A549 treated with AZD2906 at 1 μM for 4 hours (cell line): Measurements from ENCODE around the gene PALB2. TPM values are rescaled to one million over a fixed set of nuclear protein-coding genes. Genes with fewer than 3 reads are reported as not detected.

Source experiments
- total RNA-seq: library from RNA; stranded (reverse); fragments of 200-300 nt; extraction: Qiagen RNA extraction; gene quantifications from 5 replicates; pipeline ENCODE4 v1.2.3, GENCODE V29; 2022

PALB2 gene
- total RNA-seq = 11.0 to 12.1 TPM (median 11.9 TPM) in 5 replicates

GRCh38 chr16:23640931-23641765, at the start of gene PALB2, which contains the start of gene DCTN5:
Gene PALB2, minus strand, starts transcription at chr16:23641310. Its CDS starts 153 bp downstream, at chr16:23641157.
Gene DCTN5, plus strand, starts transcription at chr16:23641466. Its CDS starts 77 bp downstream, at chr16:23641543.

GRCh38 chr16:23678430-23679273, 37.5 kb upstream of the PALB2 start, which contains the start of gene PLK1:
Gene PLK1, plus strand, starts transcription at chr16:23678889. Its CDS starts 44 bp downstream, at chr16:23678933.

GRCh38 chr16:23595951-23596720, 45.0 kb downstream of the PALB2 start, which contains the start of gene NDUFAB1:
Gene NDUFAB1, minus strand, starts transcription at chr16:23596316. Its CDS starts 26 bp downstream, at chr16:23596290.

GRCh38 chr16:23556881-23557778, 84.0 kb downstream of the PALB2 start, which contains the start of the genes EARS2 and UBFD1:
Gene EARS2, minus strand, starts transcription at chr16:23557350. Its CDS starts 7 bp downstream, at chr16:23557343.
Gene UBFD1, plus strand, starts transcription at chr16:23557727. Its CDS starts 16 bp downstream, at chr16:23557743.

Other genes starting within 250 kb of the PALB2 start
- 15.3 to 18.6 TPM (median 17.9 TPM) in 5 replicates for gene COG7, start 188.1 kb downstream of the PALB2 start, total RNA-seq
- 24.6 to 29.8 TPM (median 26.3 TPM) in 5 replicates for gene GGA2, start 130.8 kb downstream of the PALB2 start, total RNA-seq
- gene EARS2, start 84.0 kb downstream of the PALB2 start, total RNA-seq = 21.6 to 31.5 TPM (median 29.4 TPM) in 5 replicates
- gene UBFD1, start 83.6 kb downstream of the PALB2 start, total RNA-seq = 41.8 to 52.1 TPM (median 47.4 TPM) in 5 replicates
- gene NDUFAB1, start 45.0 kb downstream of the PALB2 start, total RNA-seq = 154 to 196 TPM (median 176 TPM) in 5 replicates
- gene DCTN5, start 156 bp upstream of the PALB2 start, total RNA-seq = 67.7 to 74.0 TPM (median 68.7 TPM) in 5 replicates
- 143 to 166 TPM (median 159 TPM) in 5 replicates for gene PLK1, start 37.6 kb upstream of the PALB2 start, total RNA-seq
- not detected in 5 replicates for gene ERN2, start 71.9 kb upstream of the PALB2 start, total RNA-seq
- 0.03 TPM in 1 of 5 replicates, not detected in the others for gene CHP2, start 113.7 kb upstream of the PALB2 start, total RNA-seq
- gene PRKCB, start 194.7 kb upstream of the PALB2 start, total RNA-seq = 0.14 to 0.28 TPM (median 0.17 TPM) in 5 replicates